Immature natural killer cell (primary cell): Measurements from ENCODE around the gene TGFBR3. TPM values are rescaled to one million over a fixed set of nuclear protein-coding genes. Genes with fewer than 3 reads are reported as not detected.
A peak's percentile ranks its signal among the peaks of the same experiment; 100 is the strongest.
"Not testable (repeated sequence)": the region's sequence is repeated elsewhere in the genome, so short reads cannot be mapped to it uniquely, and the experiment has no call there.

Experiments
- DNase-seq, 3 donors: peaks; one replicate each; pipeline ENCODE4 v3.0.0; 2022; ENCODE audit warnings: mixed read lengths in 1 of 3
- H3K27ac Mint-ChIP-seq, 6 donors: one replicate each; pipeline ENCODE4 v1.8.0; 2020; ENCODE audit warnings: mixed read lengths in 6 of 6, mild to moderate bottlenecking in 5 of 6, inconsistent platforms in 4 of 6, moderate library complexity in 3 of 6
- H3K27me3 Mint-ChIP-seq, 3 donors: one replicate each; pipeline ENCODE4 v1.8.0; 2020 to 2021; ENCODE audit warnings: low read depth in 3 of 3, mild to moderate bottlenecking in 3 of 3, mixed read lengths in 3 of 3, moderate library complexity in 3 of 3, inconsistent platforms in 1 of 3
- H3K36me3 Mint-ChIP-seq, 3 donors: one replicate each; pipeline ENCODE4 v1.8.0; 2020; ENCODE audit warnings: mixed read lengths in 3 of 3, inconsistent platforms in 2 of 3, mild to moderate bottlenecking in 2 of 3
- H3K4me1 Mint-ChIP-seq, 2 donors: one replicate each; pipeline ENCODE4 v1.8.0; 2020; ENCODE audit warnings: inconsistent platforms in 2 of 2, mild to moderate bottlenecking in 2 of 2, mixed read lengths in 2 of 2, moderate library complexity in 1 of 2
- H3K4me3 Mint-ChIP-seq, 5 donors: one replicate each; pipeline ENCODE4 v1.8.0; 2020; ENCODE audit warnings: mild to moderate bottlenecking in 5 of 5, mixed read lengths in 5 of 5, inconsistent platforms in 3 of 5, moderate library complexity in 3 of 5
- H3K9me3 Mint-ChIP-seq, 6 donors: one replicate each; pipeline ENCODE4 v1.8.0; 2020; ENCODE audit warnings: mild to moderate bottlenecking in 6 of 6, mixed read lengths in 6 of 6, inconsistent platforms in 4 of 6, moderate library complexity in 3 of 6
- polyA plus RNA-seq, 3 donors: library from polyadenylated mRNA; unstranded; fragments of 300-500 nt; fragmentation: Illumina TruSeq; gene quantifications; one replicate each; pipeline ENCODE4 v1.2.3, GENCODE V29; 2021

Gene TGFBR3
- polyA plus RNA-seq, 3 donors from 2014 or later: 141 to 245 (median 183) TPM

- Mint-ChIP-seq H3K27ac (peak overlapping the region; percentile 89 to 96 (median 94)), H3K36me3 (peaks cover 60 to 68% (median 60%) of the 10 kb centered on the region in 3 donors), H3K9me3 (no peaks in the 10 kb centered on the region), H3K4me3 (peak overlapping the region in 1 of 5 donors; percentile 78), H3K27me3 (peaks cover 14 to 53% (median 24%) of the 10 kb centered on the region in 3 donors), H3K4me1 (peaks cover 78 to 90% of the 10 kb centered on the region in 2 donors)
- no peak for DNase-seq
These were observed 202.4 kb downstream of the TGFBR3 start for GRCh38 chr1:91683598-91683951.

- peaks cover 72 to 86% of the 10 kb centered on the region in 2 donors for H3K4me1 Mint-ChIP-seq
- no peak for DNase-seq
- peaks cover 54 to 63% (median 55%) of the 10 kb centered on the region in 3 donors for H3K36me3 Mint-ChIP-seq
- H3K9me3 Mint-ChIP-seq: no peaks in the 10 kb centered on the region
- peak overlapping the region; percentile 42 to 91 (median 88) for H3K27ac Mint-ChIP-seq
- peak overlapping the region in 4 of 5 donors; percentile 53 to 65 (median 54) for H3K4me3 Mint-ChIP-seq
- peaks cover 15 to 48% (median 19%) of the 10 kb centered on the region in 3 donors for H3K27me3 Mint-ChIP-seq
These were observed 202.9 kb downstream of the TGFBR3 start for GRCh38 chr1:91682882-91683597.

DNA sequence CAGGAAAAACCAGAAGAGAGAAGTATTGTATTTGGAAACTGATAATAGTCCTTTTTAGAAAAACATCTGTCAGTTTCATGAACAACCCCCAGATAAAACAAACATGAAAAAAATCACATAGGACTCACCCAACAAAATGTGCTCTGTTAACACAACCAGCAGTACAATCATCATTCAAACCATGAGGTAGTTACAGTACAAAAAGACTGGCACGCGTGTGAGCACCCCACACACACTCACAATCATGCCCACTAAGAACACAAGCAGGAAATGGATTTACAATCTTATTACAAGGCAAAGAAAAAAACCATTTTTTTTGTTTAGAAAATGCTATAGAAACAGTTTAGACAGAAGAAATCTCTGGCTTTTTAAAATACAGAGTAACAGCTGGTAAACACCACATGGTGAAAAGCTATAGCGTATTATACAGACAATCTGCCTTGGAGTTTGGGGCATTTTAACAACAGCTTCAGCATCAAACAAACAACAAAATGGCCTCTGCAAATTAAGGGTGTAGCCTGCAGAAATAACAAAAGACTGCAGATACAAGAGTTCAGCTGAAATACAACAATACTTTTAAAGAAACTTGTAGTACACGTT is 205.3 kb downstream of the TGFBR3 start:
- Mint-ChIP-seq H3K4me3 (no peak overlapping the region), H3K36me3 (peaks cover 33 to 44% (median 34%) of the 10 kb centered on the region in 3 donors), H3K27ac (peak overlapping the region; percentile 67 to 91 (median 84)), H3K9me3 (no peaks in the 10 kb centered on the region), H3K4me1 (peaks cover 50 to 74% of the 10 kb centered on the region in 2 donors), H3K27me3 (peaks cover 13 to 32% (median 16%) of the 10 kb centered on the region in 3 donors)
- no peak for DNase-seq

- H3K27ac Mint-ChIP-seq: peak overlapping the region; percentile 6 to 87 (median 61)
- no peak for DNase-seq
- H3K4me3 Mint-ChIP-seq: no peak overlapping the region
- H3K9me3 Mint-ChIP-seq: no peaks in the 10 kb centered on the region
- H3K36me3 Mint-ChIP-seq: peaks cover 26 to 41% (median 30%) of the 10 kb centered on the region in 3 donors
- peaks cover 38 to 64% of the 10 kb centered on the region in 2 donors for H3K4me1 Mint-ChIP-seq
- peaks cover 5 to 24% (median 9%) of the 10 kb centered on the region in 3 donors for H3K27me3 Mint-ChIP-seq
These were observed 206.5 kb downstream of the TGFBR3 start for GRCh38 chr1:91679446-91679845.

DNA sequence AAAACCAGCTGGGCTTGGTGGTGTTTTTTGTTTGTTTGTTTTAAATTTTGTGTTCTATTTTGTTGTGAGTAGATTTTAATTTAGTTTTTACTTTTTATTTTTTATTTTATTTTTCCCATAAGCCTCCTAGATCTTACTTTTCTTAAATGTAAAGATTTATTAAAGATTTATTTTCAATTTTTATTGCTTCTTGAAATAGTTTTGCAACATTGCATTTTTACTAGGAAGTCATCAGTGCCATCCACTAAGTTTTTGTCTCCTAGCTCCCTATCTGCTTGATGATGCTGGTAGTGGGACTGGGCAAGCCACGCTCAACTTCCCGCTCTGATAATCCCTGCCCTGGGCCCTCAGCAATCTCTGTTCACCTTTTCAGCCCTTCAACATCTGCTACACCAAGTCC is 209.9 kb downstream of the TGFBR3 start:
- Mint-ChIP-seq H3K36me3 (peaks cover 20 to 22% (median 20%) of the 10 kb centered on the region in 3 donors), H3K4me1 (peaks cover 36 to 58% of the 10 kb centered on the region in 2 donors), H3K4me3 (no peak overlapping the region), H3K9me3 (no peaks in the 10 kb centered on the region), H3K27me3 (peaks cover 4 to 17% (median 5%) of the 10 kb centered on the region in 3 donors), H3K27ac (peak overlapping the region in 1 of 6 donors; percentile 37)
- no peak for DNase-seq

DNA sequence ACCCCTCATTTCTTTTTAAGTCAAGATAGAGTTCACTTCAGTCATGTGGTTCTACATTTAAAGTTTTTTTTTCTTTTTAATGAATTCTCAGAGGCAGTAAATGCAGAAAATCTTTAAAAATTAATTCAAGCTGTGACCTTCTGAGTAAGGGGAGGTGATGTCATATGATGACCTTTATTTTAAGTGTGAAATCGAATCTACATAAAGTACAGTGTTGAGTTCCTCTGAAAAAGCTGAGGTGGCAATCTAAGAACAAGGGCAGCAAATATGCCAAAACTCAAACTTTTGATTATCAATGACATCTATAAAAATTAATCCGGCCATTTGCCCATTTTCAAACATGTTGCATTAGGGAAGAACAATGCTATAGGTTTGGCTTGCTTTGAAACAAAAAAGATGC is 211.8 kb downstream of the TGFBR3 start:
- Mint-ChIP-seq H3K36me3 (peaks cover 4% of the 10 kb centered on the region in 3 donors), H3K4me3 (no peak overlapping the region), H3K27me3 (peaks cover 3 to 5% (median 4%) of the 10 kb centered on the region in 3 donors), H3K27ac (peak overlapping the region in 1 of 6 donors; percentile 18), H3K9me3 (no peaks in the 10 kb centered on the region), H3K4me1 (peaks cover 24 to 46% of the 10 kb centered on the region in 2 donors)
- DNase-seq: no peak

DNA sequence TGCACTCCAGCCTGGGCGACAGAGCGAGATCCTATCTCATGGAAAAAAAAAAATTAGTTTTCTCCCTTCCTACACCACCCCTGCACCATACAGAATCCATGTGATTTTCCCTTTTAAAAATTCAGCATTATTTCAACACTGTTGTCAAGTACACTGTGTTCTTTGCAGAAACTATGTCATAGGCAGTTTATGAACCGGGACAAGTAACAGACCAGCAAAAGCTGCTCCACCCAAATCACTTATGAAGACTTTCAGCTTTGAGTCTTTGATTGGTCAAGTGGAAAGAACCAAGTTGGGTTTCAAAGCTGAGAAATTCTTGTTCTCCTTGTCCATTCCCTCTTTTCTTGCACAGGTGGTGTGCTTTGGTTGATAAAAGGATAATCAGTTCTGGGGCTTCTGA is 212.3 kb downstream of the TGFBR3 start:
- Mint-ChIP-seq H3K4me3 (no peak overlapping the region), H3K27ac (peak overlapping the region in 1 of 6 donors; percentile 15)

DNA sequence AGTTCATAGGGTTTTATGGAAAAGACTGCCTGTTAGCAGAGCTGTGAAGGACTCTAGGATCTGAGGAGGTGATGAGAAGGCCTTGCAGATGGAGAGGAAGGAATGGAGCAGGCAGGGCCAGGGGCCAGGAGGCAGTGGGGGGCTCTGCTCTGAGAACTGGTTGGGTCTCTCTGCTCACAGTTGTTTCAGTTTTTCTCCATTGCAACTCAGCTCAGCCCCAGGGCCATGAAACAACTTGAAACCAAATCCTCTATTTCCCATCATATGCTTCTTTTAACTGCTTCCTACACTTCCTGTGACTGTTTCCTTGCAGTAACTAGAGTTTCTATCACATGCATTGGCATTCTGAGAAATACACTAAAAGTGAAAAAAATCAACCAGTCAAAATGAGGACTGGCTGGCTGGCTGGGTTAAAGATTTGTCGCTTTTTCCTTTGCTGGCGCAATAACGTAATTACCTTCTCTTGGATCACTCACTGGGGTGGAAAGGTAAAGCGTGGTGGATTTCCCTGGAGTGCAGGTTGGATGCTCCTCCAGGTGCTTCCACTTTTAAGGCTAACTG is 213.3 kb downstream of the TGFBR3 start:
- Mint-ChIP-seq H3K36me3 (peaks cover 0 to 4% (median 3%) of the 10 kb centered on the region in 3 donors), H3K9me3 (no peaks in the 10 kb centered on the region), H3K27ac (peak overlapping the region in 2 of 6 donors; percentile 21 to 88), H3K4me3 (peak overlapping the region in 1 of 5 donors; percentile 47), H3K4me1 (peaks cover 30 to 50% of the 10 kb centered on the region in 2 donors), H3K27me3 (peaks cover 0 to 3% (median 2%) of the 10 kb centered on the region in 3 donors)
- no peak for DNase-seq

More for the DNA sequence above, 212.3 kb downstream of the TGFBR3 start:
- DNase-seq: no peak
- H3K4me1 Mint-ChIP-seq: peaks cover 24 to 46% of the 10 kb centered on the region in 2 donors
- peaks cover 3 to 4% (median 3%) of the 10 kb centered on the region in 3 donors for H3K36me3 Mint-ChIP-seq
- no peaks in the 10 kb centered on the region for H3K9me3 Mint-ChIP-seq
- peaks cover 2 to 3% (median 3%) of the 10 kb centered on the region in 3 donors for H3K27me3 Mint-ChIP-seq

- peaks cover 0 to 7% (median 0%) of the 10 kb centered on the region in 3 donors for H3K27me3 Mint-ChIP-seq
- peaks cover 31 to 53% of the 10 kb centered on the region in 2 donors for H3K4me1 Mint-ChIP-seq
- no peak overlapping the region for H3K4me3 Mint-ChIP-seq
- H3K36me3 Mint-ChIP-seq: peaks cover 0 to 4% (median 3%) of the 10 kb centered on the region in 3 donors
- no peak overlapping the region for H3K27ac Mint-ChIP-seq
- no peaks in the 10 kb centered on the region for H3K9me3 Mint-ChIP-seq
- DNase-seq: no peak
These were observed 215.2 kb downstream of the TGFBR3 start for GRCh38 chr1:91670781-91671180.

DNA sequence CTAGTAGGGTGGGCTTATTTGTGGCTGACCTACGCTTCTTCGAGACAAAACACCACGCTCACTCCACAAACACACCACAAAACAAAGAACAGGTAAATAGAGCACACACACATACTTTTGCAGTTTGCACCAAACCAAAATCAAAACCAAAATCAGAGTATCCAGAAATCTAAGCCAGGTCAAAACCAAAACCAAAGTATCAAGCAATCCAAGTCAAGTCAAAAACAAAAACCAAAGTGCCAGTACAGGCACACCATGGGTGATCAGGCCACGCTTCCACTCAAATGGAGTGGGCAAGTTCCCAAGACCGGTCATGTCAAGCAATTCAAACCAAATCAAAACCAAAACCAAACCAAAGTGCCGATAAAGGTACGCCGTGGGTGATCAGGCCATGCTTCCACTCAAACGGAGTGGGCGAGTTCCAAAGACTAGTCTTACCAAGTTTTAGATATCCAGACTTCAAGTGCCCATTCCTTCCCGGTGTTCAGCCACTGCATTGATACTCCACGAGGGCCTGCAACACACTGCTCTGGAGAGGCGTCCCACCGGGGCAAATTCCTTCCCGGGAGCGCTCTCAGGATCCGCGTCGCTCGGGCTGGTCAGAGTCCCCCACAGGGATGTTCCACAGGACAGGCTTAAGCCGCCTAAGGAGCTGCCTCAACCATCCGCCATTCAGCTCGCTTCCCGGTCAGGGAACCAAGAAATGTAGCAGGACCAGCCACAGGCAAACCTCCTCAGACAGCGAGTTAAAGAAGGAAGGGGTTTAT is 216.2 kb downstream of the TGFBR3 start:
- peaks cover 0 to 4% (median 3%) of the 10 kb centered on the region in 3 donors for H3K36me3 Mint-ChIP-seq
- peaks cover 31 to 53% of the 10 kb centered on the region in 2 donors for H3K4me1 Mint-ChIP-seq
- no peak overlapping the region for H3K4me3 Mint-ChIP-seq
- H3K27ac Mint-ChIP-seq: peak overlapping the region in 3 of 6 donors; percentile 64 to 90 (median 69)
- no peaks in the 10 kb centered on the region for H3K9me3 Mint-ChIP-seq
- no peak for DNase-seq
- peaks cover 0 to 7% (median 0%) of the 10 kb centered on the region in 3 donors for H3K27me3 Mint-ChIP-seq

DNA sequence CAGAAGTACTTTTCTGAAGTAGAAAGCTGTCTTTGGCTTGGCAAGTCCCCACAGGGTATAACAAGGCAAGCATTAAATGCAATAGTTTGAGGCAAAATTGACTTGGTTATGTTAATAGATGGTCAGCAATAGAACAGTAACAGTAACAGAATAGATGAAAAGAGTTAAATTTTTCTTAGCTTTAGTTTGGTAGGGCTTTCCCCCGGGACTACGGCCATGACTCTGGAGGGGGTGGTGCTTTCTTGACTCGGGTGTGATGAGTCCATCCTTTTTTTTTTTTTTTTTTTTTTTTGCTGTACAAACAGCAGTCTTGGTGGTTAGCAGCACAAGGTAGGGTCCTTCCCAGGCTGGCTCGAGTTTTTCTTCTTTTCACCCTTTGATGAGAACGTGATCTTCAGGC is 219.3 kb downstream of the TGFBR3 start:
- H3K36me3 Mint-ChIP-seq, H3K27me3 Mint-ChIP-seq, H3K9me3 Mint-ChIP-seq, DNase-seq: not testable (repeated sequence)
- peak overlapping the region in 3 of 5 donors; percentile 60 to 82 (median 67) for H3K4me3 Mint-ChIP-seq
- H3K4me1 Mint-ChIP-seq: peaks cover 12 to 27% of the 10 kb centered on the region in 2 donors
- peak overlapping the region in 4 of 6 donors; percentile 70 to 91 (median 84) for H3K27ac Mint-ChIP-seq

DNA sequence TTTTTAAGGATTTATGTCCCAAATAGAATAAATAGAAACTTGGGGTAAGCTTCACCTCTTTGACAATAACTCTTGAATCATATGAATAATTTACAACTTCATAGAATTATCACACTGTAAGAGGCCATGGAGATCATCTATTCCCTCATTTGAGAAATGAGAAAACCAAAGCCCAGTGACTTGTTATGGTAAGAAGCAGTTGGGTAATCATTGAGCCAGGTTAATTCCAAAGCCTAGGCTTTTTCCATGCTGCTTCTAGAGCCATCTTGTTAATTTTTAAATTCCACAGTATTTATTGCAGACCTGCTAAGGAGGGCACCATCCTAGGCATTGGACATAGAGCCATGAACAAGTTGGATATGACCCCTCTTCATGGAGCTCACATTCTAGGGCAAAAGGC is 224.8 kb downstream of the TGFBR3 start:
- Mint-ChIP-seq H3K27me3 (peaks cover 0 to 3% (median 2%) of the 10 kb centered on the region in 3 donors), H3K4me1 (peaks cover 1 to 3% of the 10 kb centered on the region in 2 donors), H3K27ac (peak overlapping the region in 1 of 6 donors; percentile 37), H3K9me3 (peaks cover 0 to 22% (median 16%) of the 10 kb centered on the region in 6 donors), H3K4me3 (no peak overlapping the region), H3K36me3 (peaks cover 6 to 30% (median 27%) of the 10 kb centered on the region in 3 donors)
- DNase-seq: no peak

DNA sequence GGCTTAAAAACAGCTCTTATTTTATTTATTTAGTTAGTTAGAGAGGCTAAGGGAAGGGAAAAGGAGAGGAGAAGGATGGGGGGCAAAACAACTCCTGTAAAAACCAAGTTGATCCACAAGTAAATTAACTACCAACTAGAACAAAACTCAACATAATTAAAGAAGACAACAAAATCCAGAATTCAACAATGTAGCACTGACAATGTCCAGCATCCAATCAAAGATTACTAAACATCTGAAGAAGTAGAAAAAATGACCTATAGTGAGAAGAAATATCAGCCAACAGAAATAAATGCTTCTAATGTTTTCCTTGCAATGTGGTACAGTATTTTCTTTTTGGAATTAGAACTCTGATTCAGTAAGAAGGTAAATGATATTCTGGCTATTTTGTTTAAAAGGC is 225.2 kb downstream of the TGFBR3 start:
- DNase-seq: no peak
- H3K36me3 Mint-ChIP-seq: peaks cover 6 to 30% (median 27%) of the 10 kb centered on the region in 3 donors

More for the DNA sequence above, 225.2 kb downstream of the TGFBR3 start:
- H3K4me3 Mint-ChIP-seq: no peak overlapping the region
- H3K9me3 Mint-ChIP-seq: peaks cover 0 to 22% (median 16%) of the 10 kb centered on the region in 6 donors
- H3K27me3 Mint-ChIP-seq: peaks cover 0 to 3% (median 2%) of the 10 kb centered on the region in 3 donors
- H3K4me1 Mint-ChIP-seq: peaks cover 4% of the 10 kb centered on the region in 2 donors
- peak overlapping the region in 1 of 6 donors; percentile 42 for H3K27ac Mint-ChIP-seq
